ENCODE measurements around the gene LHX6. TPM values are rescaled to one million over a fixed set of nuclear protein-coding genes. Genes with fewer than 3 reads are reported as not detected.

The LHX6 gene
- total and polyA plus RNA-seq, 2 of the 8 experiments (the other 6 are each of a cell fraction or from before 2014, with no cell fraction given): 0.92 to 1.2 TPM

GRCh38 chr9:122186777-122187470 is 41.8 kb downstream of the LHX6 start:
- Histone ChIP-seq H3K4me2 (ENCODE audit: insufficient read depth in 1 of 2, low read depth in 2 of 2, low read length in 2 of 2) (no peak overlapping the region), H2BK12ac (ENCODE audit: low read depth, low read length) (no peak overlapping the region), H3K4me3 (ENCODE audit: extremely low read depth in 1 of 4, insufficient read depth in 2 of 4, low read depth in 3 of 4, low read length in 4 of 4) (no peak overlapping the region), H3K27ac (ENCODE audit: low read depth, low read length) (no peak overlapping the region), H2BK120ac (replicated peaks; ENCODE audit: low read depth, low read length) (no peak overlapping the region), H3K23ac (ENCODE audit: insufficient read length) (no peak overlapping the region), H3K9me3 (ENCODE audit: insufficient read depth in 2 of 2, low read depth in 1 of 2, low read length in 1 of 2) (no peaks in the 10 kb centered on the region), H3K79me2 (ENCODE audit: control insufficient read depth in 1 of 2, insufficient read depth in 2 of 2, low read length in 2 of 2) (no peaks in the 10 kb centered on the region), H2BK20ac (ENCODE audit: low read length) (no peak overlapping the region), H3K36me3 (ENCODE audit: control insufficient read depth in 2 of 4, insufficient read depth in 4 of 4, low read length in 3 of 4) (no peaks in the 10 kb centered on the region), H3K79me1 (ENCODE audit: low read depth, low read length) (no peaks in the 10 kb centered on the region), H2AK5ac (ENCODE audit: low read depth, low read length) (no peak overlapping the region), H3K14ac (ENCODE audit: insufficient read length) (no peak overlapping the region), H3K4me1 (replicated peaks in 1 of 4; ENCODE audit: control insufficient read depth in 3 of 4, insufficient read depth in 4 of 4, low read length in 3 of 4) (no peaks in the 10 kb centered on the region; a peak in 1 of 7 replicates), H4K20me1 (replicated peaks in 1 of 2; ENCODE audit: control insufficient read depth in 1 of 2, insufficient read depth in 2 of 2, low read length in 2 of 2) (no peaks in the 10 kb centered on the region), H4K5ac (ENCODE audit: insufficient read length, low read depth, low read length) (no peak overlapping the region), H2BK5ac (ENCODE audit: low read depth, low read length) (no peak overlapping the region), H2BK15ac (ENCODE audit: low read length) (no peak overlapping the region), H2AFZ (ENCODE audit: low read length) (no peak overlapping the region), H3K23me2 (ENCODE audit: low read depth, low read length) (no peaks in the 10 kb centered on the region), H3K4ac (replicated peaks; ENCODE audit: insufficient read length, low read depth, low read length) (no peak overlapping the region), H3K27me3 (replicated peaks in 1 of 4; ENCODE audit: control insufficient read depth in 3 of 4, extremely low read depth in 1 of 4, insufficient read depth in 3 of 4, low read length in 3 of 4) (no peaks in the 10 kb centered on the region; a peak in 1 of 7 replicates), H3K18ac (ENCODE audit: extremely low read depth, low read length) (no peak overlapping the region), H3K9ac (replicated peaks in 1 of 4; ENCODE audit: extremely low read depth in 1 of 4, low read depth in 3 of 4, low read length in 3 of 4) (no peak overlapping the region), H4K8ac (ENCODE audit: extremely low read depth, insufficient read depth, low read length) (no peak overlapping the region), H3K56ac (replicated peaks; ENCODE audit: insufficient read length, low read depth, low read length) (no peak overlapping the region), H4K91ac (replicated peaks; ENCODE audit: insufficient read length, low read length) (no peak overlapping the region)
- FAIRE-seq (no peak), DNase-seq (ENCODE audit: low read depth in 1 of 2, low spot score in 2 of 2) (no peak)
- CTCF ChIA-PET (ENCODE audit: partially characterized antibody): interaction anchor here (0.6 to 2.7 kb wide), 21 partner anchors 11 to 163 kb away, joined by 3 to 12 read pairs (median 4); no protein-coding TSS in a partner anchor
- 96% methylated on average over 8 of the region's 8 CpGs; no CpG with 5 or more reads in 1 of the 2 experiments for WGBS, 2 experiments (ENCODE audit: extremely low coverage in 1 of 2, insufficient coverage in 1 of 2, insufficient read length in 1 of 2, insufficient replicate concordance in 2 of 2, low coverage in 1 of 2, low lambda C conversion rate in 2 of 2, missing lambda C conversion rate in 1 of 2)
- TF ChIP-seq CBX5 (IDR thresholded peaks at IDR 0.05; ENCODE audit: low read depth, low read length): no peak
- POLR2A ChIA-PET (ENCODE audit: partially characterized antibody): interaction anchor here (1.0 kb wide), 1 partner anchor 9 kb away, joined by 3 read pairs; no protein-coding TSS in a partner anchor
